ENCODE measurements around the gene TMEM178B. TPM values are rescaled to one million over a fixed set of nuclear protein-coding genes. Genes with fewer than 3 reads are reported as not detected.
A peak's percentile ranks its signal among the peaks of the same experiment; 100 is the strongest.

TMEM178B gene
- total and polyA plus RNA-seq, 2 experiments from 2014 or later, result 0.24 to 0.30 TPM

- no peak overlapping the region for H2AFZ ChIP-seq
- WGBS (ENCODE audit: low lambda C conversion rate, missing lambda C conversion rate), result 43% methylated on average over 4 of the region's 4 CpGs
- no peaks in the 10 kb centered on the region for H3K9me2 ChIP-seq (replicated peaks; ENCODE audit: insufficient read depth)
- H3K4me1 ChIP-seq (ENCODE audit: insufficient read depth), result no peaks in the 10 kb centered on the region
- no peak overlapping the region for H3K4me2 ChIP-seq
- no peaks in the 10 kb centered on the region for H4K20me1 ChIP-seq (ENCODE audit: insufficient read depth, poor library complexity, severe bottlenecking)
- peak; percentile 30 for DNase-seq (ENCODE audit: low spot score)
- H3K4me3 ChIP-seq, result no peak overlapping the region
- H3K79me2 ChIP-seq, result no peaks in the 10 kb centered on the region
- no peaks in the 10 kb centered on the region for H3K36me3 ChIP-seq (replicated peaks; ENCODE audit: insufficient read depth, low read depth)
- TF ChIP-seq EZH2 (IDR thresholded peaks at IDR 0.05; ENCODE audit: borderline replicate concordance), result no peak
- TF ChIP-seq, protein P1, sequence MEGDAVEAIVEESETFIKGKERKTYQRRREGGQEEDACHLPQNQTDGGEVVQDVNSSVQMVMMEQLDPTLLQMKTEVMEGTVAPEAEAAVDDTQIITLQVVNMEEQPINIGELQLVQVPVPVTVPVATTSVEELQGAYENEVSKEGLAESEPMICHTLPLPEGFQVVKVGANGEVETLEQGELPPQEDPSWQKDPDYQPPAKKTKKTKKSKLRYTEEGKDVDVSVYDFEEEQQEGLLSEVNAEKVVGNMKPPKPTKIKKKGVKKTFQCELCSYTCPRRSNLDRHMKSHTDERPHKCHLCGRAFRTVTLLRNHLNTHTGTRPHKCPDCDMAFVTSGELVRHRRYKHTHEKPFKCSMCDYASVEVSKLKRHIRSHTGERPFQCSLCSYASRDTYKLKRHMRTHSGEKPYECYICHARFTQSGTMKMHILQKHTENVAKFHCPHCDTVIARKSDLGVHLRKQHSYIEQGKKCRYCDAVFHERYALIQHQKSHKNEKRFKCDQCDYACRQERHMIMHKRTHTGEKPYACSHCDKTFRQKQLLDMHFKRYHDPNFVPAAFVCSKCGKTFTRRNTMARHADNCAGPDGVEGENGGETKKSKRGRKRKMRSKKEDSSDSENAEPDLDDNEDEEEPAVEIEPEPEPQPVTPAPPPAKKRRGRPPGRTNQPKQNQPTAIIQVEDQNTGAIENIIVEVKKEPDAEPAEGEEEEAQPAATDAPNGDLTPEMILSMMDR (IDR thresholded peaks at IDR 0.05; ENCODE audit: poor library complexity), result no peak
- no peak for TF ChIP-seq EZH2phosphoT487 (IDR thresholded peaks at IDR 0.05; ENCODE audit: low read depth, severe bottlenecking, unreplicated experiment)
- no peak overlapping the region for H3K27ac ChIP-seq
- no peaks in the 10 kb centered on the region for H3K9me3 ChIP-seq (ENCODE audit: low read depth)
- no peaks in the 10 kb centered on the region for H3K27me3 ChIP-seq
These were observed 161.8 kb downstream of the TMEM178B start for GRCh38 chr7:141235656-141236055.

GRCh38 chr7:141238596-141239243 is 164.9 kb downstream of the TMEM178B start:
- DNase-seq (ENCODE audit: low spot score), result no peak
- Histone ChIP-seq H2AFZ (no peak overlapping the region), H3K36me3 (replicated peaks; ENCODE audit: insufficient read depth, low read depth) (no peaks in the 10 kb centered on the region), H3K9me2 (replicated peaks; ENCODE audit: insufficient read depth) (no peaks in the 10 kb centered on the region), H3K27me3 (no peaks in the 10 kb centered on the region), H3K79me2 (no peaks in the 10 kb centered on the region), H4K20me1 (ENCODE audit: insufficient read depth, poor library complexity, severe bottlenecking) (no peaks in the 10 kb centered on the region), H3K27ac (no peak overlapping the region), H3K4me1 (ENCODE audit: insufficient read depth) (no peaks in the 10 kb centered on the region), H3K4me2 (no peak overlapping the region), H3K9me3 (ENCODE audit: low read depth) (no peaks in the 10 kb centered on the region), H3K4me3 (no peak overlapping the region)
- TF ChIP-seq EZH2phosphoT487 (IDR thresholded peaks at IDR 0.05; ENCODE audit: low read depth, severe bottlenecking, unreplicated experiment) (no peak), EZH2 (IDR thresholded peaks at IDR 0.05; ENCODE audit: borderline replicate concordance) (no peak)
- TF ChIP-seq, protein P1 (IDR thresholded peaks at IDR 0.05; ENCODE audit: poor library complexity), result no peak
- WGBS (ENCODE audit: low lambda C conversion rate, missing lambda C conversion rate), result 62% methylated on average over 10 of the region's 10 CpGs

DNA sequence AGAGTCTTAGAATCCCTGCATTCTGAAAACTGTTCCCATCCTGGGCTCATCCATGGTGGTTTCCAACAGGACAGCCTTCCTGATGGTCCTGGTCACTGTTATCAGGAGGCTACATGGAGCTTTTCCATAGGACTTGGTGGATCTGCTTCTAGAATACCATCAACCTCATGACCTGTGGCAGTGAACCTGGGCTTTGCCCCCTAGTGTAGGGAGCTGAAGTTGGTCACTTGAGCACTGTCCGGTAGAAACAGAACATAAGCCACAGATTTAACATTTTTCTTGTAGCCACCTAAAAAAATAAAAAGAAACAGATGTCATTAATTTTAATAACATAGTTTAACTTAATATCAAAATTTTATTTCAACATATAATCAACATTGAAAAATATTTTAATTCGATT is 165.8 kb downstream of the TMEM178B start:
- Histone ChIP-seq H3K9me2 (replicated peaks; ENCODE audit: insufficient read depth) (no peaks in the 10 kb centered on the region), H3K27me3 (no peaks in the 10 kb centered on the region), H3K36me3 (replicated peaks; ENCODE audit: insufficient read depth, low read depth) (no peaks in the 10 kb centered on the region), H3K4me3 (no peak overlapping the region), H3K79me2 (no peaks in the 10 kb centered on the region), H3K27ac (no peak overlapping the region), H3K4me2 (no peak overlapping the region), H2AFZ (no peak overlapping the region), H3K4me1 (ENCODE audit: insufficient read depth) (no peaks in the 10 kb centered on the region), H3K9me3 (ENCODE audit: low read depth) (no peaks in the 10 kb centered on the region), H4K20me1 (ENCODE audit: insufficient read depth, poor library complexity, severe bottlenecking) (no peaks in the 10 kb centered on the region)
- TF ChIP-seq EZH2 (IDR thresholded peaks at IDR 0.05; ENCODE audit: borderline replicate concordance) (no peak), EZH2phosphoT487 (IDR thresholded peaks at IDR 0.05; ENCODE audit: low read depth, severe bottlenecking, unreplicated experiment) (no peak)
- TF ChIP-seq, protein P1 (IDR thresholded peaks at IDR 0.05; ENCODE audit: poor library complexity), result no peak
- DNase-seq (ENCODE audit: low spot score), result no peak
- 84% methylated on average over 2 of the region's 2 CpGs for WGBS (ENCODE audit: low lambda C conversion rate, missing lambda C conversion rate)
